AG04450 (cell line): ENCODE data around the gene MDN1. TPM values are rescaled to one million over a fixed set of nuclear protein-coding genes. Genes with fewer than 3 reads are reported as not detected.

ENCODE experiments used
- CTCF ChIA-PET: fragments of 300-600, 350-600 bp; formaldehyde crosslinking; extraction: SDS; loops from one replicate; lab custom pipeline; 2022; ENCODE audit warnings: antibody characterized with exemption, inconsistent platforms; lab: Charles Lee
- POLR2A ChIA-PET: fragments of 350-600 bp; formaldehyde crosslinking; extraction: SDS; loops from one replicate; lab custom pipeline; 2021; ENCODE audit warnings: antibody characterized with exemption, inconsistent platforms; lab: Yijun Ruan, JAX
- DNase-seq: peaks from one replicate; pipeline ENCODE4 v3.0.0-alpha.2; 2011; ENCODE audit warnings: low read depth, low spot score
- H3K27ac ChIP-seq: one replicate; pipeline ENCODE4 v1.5.1; 2012; ENCODE audit warnings: low read depth, low read length, control low read depth
- H3K27me3 ChIP-seq: one replicate; pipeline ENCODE4 v1.6.0; 2012; ENCODE audit warnings: low read length; ENCODE audit not compliant: control insufficient read depth, insufficient read depth
- H3K4me3 ChIP-seq: 2 replicates; pipeline ENCODE4 v1.5.1; 2011; ENCODE audit warnings: mild to moderate bottlenecking, low read depth, low read length, control low read depth
- H3K9me3 ChIP-seq: 2 replicates; pipeline ENCODE4 v1.5.1; 2012; ENCODE audit warnings: low read length; ENCODE audit not compliant: control insufficient read depth, insufficient read depth
- polyA plus RNA-seq: library from polyadenylated mRNA; depleted of rRNA; stranded (reverse); fragments of >200 nt; gene quantifications from 2 replicates; pipeline ENCODE4 v1.2.3, GENCODE V29; 2011
- TF ChIP-seq, protein P1 (sequence below): IDR thresholded peaks from 2 replicates; pipeline ENCODE4 v1.5.1; 2011; ENCODE audit warnings: low read depth, low read length, control low read depth, inconsistent platforms

MDN1 gene
- polyA plus RNA-seq, 1 experiment = 15.8 TPM

- H3K27ac ChIP-seq = no peak overlapping the region
- POLR2A ChIA-PET = no interaction called here
- CTCF ChIA-PET = no interaction called here
- no peaks in the 10 kb centered on the region for H3K27me3 ChIP-seq
- no peaks in the 10 kb centered on the region for H3K9me3 ChIP-seq
- H3K4me3 ChIP-seq = no peak overlapping the region
- no peak for DNase-seq
- TF ChIP-seq, protein P1, sequence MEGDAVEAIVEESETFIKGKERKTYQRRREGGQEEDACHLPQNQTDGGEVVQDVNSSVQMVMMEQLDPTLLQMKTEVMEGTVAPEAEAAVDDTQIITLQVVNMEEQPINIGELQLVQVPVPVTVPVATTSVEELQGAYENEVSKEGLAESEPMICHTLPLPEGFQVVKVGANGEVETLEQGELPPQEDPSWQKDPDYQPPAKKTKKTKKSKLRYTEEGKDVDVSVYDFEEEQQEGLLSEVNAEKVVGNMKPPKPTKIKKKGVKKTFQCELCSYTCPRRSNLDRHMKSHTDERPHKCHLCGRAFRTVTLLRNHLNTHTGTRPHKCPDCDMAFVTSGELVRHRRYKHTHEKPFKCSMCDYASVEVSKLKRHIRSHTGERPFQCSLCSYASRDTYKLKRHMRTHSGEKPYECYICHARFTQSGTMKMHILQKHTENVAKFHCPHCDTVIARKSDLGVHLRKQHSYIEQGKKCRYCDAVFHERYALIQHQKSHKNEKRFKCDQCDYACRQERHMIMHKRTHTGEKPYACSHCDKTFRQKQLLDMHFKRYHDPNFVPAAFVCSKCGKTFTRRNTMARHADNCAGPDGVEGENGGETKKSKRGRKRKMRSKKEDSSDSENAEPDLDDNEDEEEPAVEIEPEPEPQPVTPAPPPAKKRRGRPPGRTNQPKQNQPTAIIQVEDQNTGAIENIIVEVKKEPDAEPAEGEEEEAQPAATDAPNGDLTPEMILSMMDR = no peak
Measured at GRCh38 chr6:89727501-89727900, 92.1 kb downstream of the MDN1 start.

DNA sequence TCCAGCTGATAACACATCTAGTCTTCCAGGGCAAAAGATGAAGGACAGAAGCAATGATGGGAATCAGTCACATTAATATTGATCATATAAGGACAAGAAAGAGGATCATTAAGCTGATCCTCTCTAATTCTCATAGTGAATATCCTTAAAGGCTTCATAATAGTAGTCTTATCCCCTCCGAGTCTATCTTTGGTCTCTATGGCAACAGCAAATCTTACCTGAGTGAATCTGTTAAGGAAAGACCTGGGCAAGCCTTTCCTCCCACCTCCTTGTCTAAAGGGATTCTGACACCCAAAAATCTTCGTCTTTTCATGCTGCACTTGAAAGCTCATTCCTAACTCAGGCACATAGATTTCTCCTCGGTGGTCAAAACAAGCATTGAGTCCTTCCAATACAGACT, 94.6 kb downstream of the MDN1 start:
- Histone ChIP-seq H3K27me3 (no peaks in the 10 kb centered on the region), H3K27ac (no peak overlapping the region), H3K9me3 (no peaks in the 10 kb centered on the region), H3K4me3 (no peak overlapping the region)
- no peak for DNase-seq
- TF ChIP-seq, protein P1 = no peak
- POLR2A ChIA-PET = interaction anchor here (0.7 kb wide), 1 partner anchor 699 kb away, joined by 3 read pairs; no protein-coding TSS in a partner anchor
- CTCF ChIA-PET = no interaction called here

DNA sequence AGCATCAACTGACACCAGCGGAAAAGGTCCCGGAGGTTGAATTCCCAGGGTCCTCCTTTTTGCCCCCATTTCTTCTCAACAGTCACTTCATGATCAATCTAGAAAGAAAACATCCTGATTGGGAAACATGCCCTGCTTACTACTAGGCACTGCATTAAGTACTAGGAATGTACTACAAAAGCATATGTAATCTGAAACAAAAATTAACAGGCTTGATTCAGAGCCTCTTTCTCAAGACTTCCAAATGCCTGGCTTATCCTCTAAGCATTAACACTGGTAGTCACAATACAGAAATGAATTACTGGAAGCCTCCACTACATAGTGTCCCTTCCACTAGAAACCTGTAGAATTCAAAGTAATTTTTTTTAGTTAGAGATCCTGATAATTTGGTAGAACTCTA, 96.5 kb downstream of the MDN1 start:
- TF ChIP-seq, protein P1 = no peak
- CTCF ChIA-PET = no interaction called here

GRCh38 chr6:89716532-89716931, 103.1 kb downstream of the MDN1 start:
- no peak overlapping the region for H3K4me3 ChIP-seq
- H3K27ac ChIP-seq = no peak overlapping the region
- ChIA-PET POLR2A (no interaction called here), CTCF (interaction anchor here (0.6 kb wide), 1 partner anchor 18 kb away, joined by 3 read pairs; no protein-coding TSS in a partner anchor)
- TF ChIP-seq, protein P1 = no peak
- no peak for DNase-seq
- no peaks in the 10 kb centered on the region for H3K27me3 ChIP-seq
- no peaks in the 10 kb centered on the region for H3K9me3 ChIP-seq

More for the DNA sequence above, 96.5 kb downstream of the MDN1 start:
- no peak overlapping the region for H3K27ac ChIP-seq
- no peaks in the 10 kb centered on the region for H3K27me3 ChIP-seq
- no peak overlapping the region for H3K4me3 ChIP-seq
- DNase-seq = no peak
- H3K9me3 ChIP-seq = no peaks in the 10 kb centered on the region
- POLR2A ChIA-PET = no interaction called here

DNA sequence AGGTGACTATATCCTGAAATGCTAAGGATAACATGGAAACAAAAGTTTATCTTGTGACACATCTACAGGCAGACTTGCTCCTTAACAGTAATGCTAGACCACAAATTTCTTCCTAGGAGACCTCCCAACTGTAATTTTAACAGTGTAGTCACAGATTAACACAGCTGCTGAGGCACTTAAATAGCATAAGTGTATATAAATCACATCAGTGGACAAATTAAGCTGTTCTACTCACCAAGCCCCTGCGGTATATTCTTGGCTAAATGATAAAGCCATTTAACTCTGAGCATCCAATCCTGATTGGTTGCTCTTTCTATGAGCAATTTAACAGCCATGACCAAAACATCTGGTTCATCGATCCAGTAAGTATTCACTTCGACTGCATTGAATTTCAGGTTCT, 107.8 kb downstream of the MDN1 start:
- DNase-seq = no peak
- no peak overlapping the region for H3K4me3 ChIP-seq
- no peaks in the 10 kb centered on the region for H3K27me3 ChIP-seq
- ChIA-PET POLR2A (no interaction called here), CTCF (no interaction called here)
- no peak overlapping the region for H3K27ac ChIP-seq
- no peaks in the 10 kb centered on the region for H3K9me3 ChIP-seq
- TF ChIP-seq, protein P1 = no peak
